Fibroblast of pulmonary artery (primary cell): ENCODE results near the gene TRA2A.

Experiments used
- DNase-seq: peaks from one replicate; pipeline ENCODE4 v3.0.0-alpha.2; 2010; ENCODE audit warnings: low read depth
- H3K4me3 ChIP-seq: replicated peaks from 2 replicates; pipeline ENCODE4 v1.5.1; 2011; ENCODE audit warnings: low read depth, mild to moderate bottlenecking, control low read depth, low read length, moderate library complexity
- TF ChIP-seq, protein P1 (sequence below): IDR thresholded peaks from 2 replicates; pipeline ENCODE4 v1.5.1; 2011; ENCODE audit warnings: mild to moderate bottlenecking, control low read depth, low read length, inconsistent platforms; ENCODE audit errors: missing control alignments

Gene TRA2A

DNA sequence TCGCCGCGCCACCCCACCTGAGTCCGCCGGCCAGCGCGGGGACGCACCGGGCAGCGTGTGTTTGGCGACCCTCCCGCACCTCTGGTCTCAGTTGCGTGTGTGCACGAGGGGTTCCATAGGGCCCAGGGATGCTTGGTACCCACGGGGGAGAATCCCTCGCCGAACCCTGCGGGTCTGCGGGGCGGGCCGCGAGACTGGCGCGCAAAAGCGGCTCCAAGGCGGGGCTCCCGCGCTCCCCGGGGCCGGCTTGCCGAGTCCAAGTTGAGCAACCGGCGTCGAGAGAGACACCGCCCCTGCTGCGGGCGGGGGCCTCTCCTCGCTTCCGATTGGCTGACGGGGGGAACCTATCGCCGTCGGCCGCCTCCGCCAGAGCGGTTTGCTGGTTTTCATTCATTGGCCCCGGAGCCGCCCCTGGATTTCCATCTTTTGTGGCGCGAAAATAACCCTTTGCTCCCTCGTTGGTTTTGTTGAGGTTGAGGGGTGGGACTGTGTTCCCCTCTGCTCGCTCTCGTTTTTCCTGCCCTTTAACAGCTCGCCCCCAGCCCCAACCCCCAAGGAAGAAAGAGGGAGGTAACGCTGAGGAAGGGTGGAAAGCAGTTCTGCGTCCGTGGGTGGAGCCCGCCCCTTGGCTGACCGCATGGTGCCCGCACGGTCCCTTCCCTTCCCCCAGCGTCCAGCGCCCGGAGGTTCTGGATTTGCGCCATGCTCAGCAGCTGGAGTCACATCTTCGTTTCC, 57.5 kb downstream of the TRA2A start:
- DNase-seq, result peak; percentile 97
- TF ChIP-seq, protein P1, sequence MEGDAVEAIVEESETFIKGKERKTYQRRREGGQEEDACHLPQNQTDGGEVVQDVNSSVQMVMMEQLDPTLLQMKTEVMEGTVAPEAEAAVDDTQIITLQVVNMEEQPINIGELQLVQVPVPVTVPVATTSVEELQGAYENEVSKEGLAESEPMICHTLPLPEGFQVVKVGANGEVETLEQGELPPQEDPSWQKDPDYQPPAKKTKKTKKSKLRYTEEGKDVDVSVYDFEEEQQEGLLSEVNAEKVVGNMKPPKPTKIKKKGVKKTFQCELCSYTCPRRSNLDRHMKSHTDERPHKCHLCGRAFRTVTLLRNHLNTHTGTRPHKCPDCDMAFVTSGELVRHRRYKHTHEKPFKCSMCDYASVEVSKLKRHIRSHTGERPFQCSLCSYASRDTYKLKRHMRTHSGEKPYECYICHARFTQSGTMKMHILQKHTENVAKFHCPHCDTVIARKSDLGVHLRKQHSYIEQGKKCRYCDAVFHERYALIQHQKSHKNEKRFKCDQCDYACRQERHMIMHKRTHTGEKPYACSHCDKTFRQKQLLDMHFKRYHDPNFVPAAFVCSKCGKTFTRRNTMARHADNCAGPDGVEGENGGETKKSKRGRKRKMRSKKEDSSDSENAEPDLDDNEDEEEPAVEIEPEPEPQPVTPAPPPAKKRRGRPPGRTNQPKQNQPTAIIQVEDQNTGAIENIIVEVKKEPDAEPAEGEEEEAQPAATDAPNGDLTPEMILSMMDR, result no peak
- peak overlapping the region; percentile 72 for H3K4me3 ChIP-seq

GRCh38 chr7:23473844-23474093, 58.0 kb downstream of the TRA2A start:
- peak overlapping the region; percentile 72 for H3K4me3 ChIP-seq
- no peak for DNase-seq
- TF ChIP-seq, protein P1, result no peak

DNA sequence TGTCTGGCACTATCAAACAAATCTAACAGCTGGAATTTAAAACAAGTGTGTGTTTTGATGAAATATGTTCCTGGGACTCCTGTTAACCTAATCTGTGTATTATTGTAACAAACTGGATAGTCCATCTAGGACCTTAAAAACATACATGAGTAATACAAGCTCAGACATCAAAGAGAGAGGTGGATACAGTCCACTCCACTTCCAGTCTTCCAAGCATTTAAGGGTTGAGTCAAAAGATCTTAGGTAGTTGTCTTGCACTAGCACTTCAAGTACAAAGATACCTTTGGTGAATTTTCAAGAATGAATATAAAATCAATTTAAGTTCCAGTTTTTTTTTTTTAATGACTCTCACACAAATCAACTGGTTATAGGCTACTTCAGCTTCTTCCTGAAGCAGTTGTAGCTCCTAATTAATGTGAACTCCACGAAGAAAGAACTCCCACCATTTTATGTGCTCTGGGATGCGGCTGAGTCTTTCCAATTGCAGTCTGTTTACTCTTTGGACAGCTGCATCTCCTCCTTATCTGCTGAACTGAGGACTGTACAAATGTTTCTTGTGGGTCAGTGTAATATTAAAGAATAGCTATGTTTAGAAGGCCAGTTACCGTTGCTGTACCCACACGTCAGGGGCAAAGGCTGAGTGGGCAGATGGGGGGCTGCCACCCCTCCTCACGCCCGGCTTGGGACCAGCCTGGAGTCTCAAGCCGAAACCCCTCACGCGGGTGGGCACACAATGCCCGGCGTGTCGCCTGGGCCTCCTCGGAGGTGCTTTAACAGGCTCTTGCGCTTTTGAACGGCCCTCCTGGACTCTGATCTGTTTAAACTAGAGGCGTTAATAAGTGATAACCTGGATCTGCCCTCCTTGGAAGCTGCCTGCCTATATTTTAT, 58.6 kb downstream of the TRA2A start:
- peak overlapping the region; percentile 72 for H3K4me3 ChIP-seq
- TF ChIP-seq, protein P1, result no peak

GRCh38 chr7:23472556-23472955, 59.2 kb downstream of the TRA2A start:
- peak overlapping the region; percentile 72 for H3K4me3 ChIP-seq
- TF ChIP-seq, protein P1, result no peak
- DNase-seq, result no peak

More for the DNA sequence above, 58.6 kb downstream of the TRA2A start:
- DNase-seq, result no peak

DNA sequence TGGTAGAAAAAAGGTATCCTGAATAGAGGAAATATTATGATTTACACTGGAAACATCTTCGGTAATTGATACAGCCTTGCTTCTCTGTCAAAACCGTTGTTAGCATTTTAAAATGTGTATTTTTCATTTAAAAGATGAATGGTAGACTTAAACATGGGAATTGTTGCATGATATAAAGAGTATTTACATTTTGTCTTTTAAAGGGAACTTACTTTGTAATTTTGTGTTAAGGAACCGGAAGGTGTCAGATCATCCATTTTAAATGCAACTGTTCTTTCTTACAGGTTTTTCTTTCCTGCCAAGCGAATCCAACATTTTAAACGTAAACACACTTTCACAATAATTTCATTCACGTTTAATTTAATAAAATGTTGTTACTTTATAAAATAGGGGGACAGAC, 59.7 kb downstream of the TRA2A start:
- H3K4me3 ChIP-seq, result peak overlapping the region; percentile 72
- TF ChIP-seq, protein P1, result no peak
- DNase-seq, result no peak

GRCh38 chr7:23471106-23471859, 60.5 kb downstream of the TRA2A start:
- TF ChIP-seq, protein P1, result no peak
- DNase-seq, result peak; percentile 78
- H3K4me3 ChIP-seq, result peak overlapping the region; percentile 72
